ENCODE data around the gene CLPTM1L. TPM values are rescaled to one million over a fixed set of nuclear protein-coding genes. Genes with fewer than 3 reads are reported as not detected.
A peak's percentile ranks its signal among the peaks of the same experiment; 100 is the strongest.

CLPTM1L gene
- total and polyA plus RNA-seq, 2 donors (not counting 1 experiment from before 2014, with no cell fraction given) = 78.4 to 99.9 TPM

DNA sequence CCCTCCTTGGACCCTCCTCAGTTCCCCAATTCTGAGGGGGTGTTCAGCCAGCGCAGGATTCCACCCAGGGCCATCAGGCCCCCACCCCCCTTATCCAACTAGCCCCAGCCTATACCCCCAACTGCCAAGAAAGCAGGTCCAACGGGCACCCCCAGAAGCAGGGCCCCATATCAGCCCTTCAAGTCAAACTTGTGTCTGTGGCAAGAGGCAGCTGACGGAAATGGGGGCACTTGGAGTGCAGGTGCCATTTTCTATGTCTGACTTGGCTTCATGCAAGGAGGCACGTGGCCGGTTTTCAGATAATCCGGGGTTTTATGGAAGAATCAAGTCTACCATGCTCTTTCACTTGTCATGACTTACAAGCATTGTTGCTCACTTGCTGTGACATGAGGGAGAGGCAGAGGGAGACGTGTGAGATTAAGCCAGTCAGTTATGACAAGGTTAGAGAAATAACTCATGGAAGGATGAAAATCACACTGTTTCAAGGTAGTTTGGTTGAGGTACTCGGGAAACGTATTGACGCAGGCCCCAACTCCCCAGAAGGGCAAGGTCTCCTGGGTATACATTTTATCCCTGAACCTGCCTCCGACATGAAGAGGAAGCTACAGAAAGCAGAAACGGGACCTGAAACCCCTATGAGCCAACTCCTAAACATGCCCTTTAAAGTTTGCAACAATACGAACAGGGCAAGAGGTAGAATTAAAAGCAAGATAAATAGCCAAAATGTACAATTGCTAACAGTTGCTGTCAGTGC, 26.5 kb upstream of the CLPTM1L start:
- no peak overlapping the region for H2AFZ ChIP-seq (ENCODE audit: insufficient read depth, low read depth, low read length, poor library complexity, severe bottlenecking)
- DNase-seq = peak; percentile 83
- H3K27ac Mint-ChIP-seq = peak overlapping the region; percentile 84
- H3K9me3 ChIP-seq (ENCODE audit: control extremely low read depth in 1 of 3, control insufficient read depth in 2 of 3, insufficient read depth in 1 of 3, low read length in 2 of 3) = peaks cover 0 to 9% (median 0%) of the 10 kb centered on the region in 3 donors
- ChIA-PET CTCF (interaction anchor here (0.7 to 4.2 kb wide), 6 partner anchors 9 to 274 kb away, joined by 3 to 38 read pairs (median 4); partner anchors contain the start of gene CLPTM1L), POLR2A (interaction anchor here (1.2 to 2.0 kb wide), 3 partner anchors 9 to 27 kb away, joined by 3 to 16 read pairs (median 7); partner anchors contain the start of gene CLPTM1L)
- peak overlapping the region; percentile 72 for H3K4me3 Mint-ChIP-seq
- intact Hi-C loops (cut with micrococcal nuclease) = no loop called here
- no peak overlapping the region for H3K9ac ChIP-seq (ENCODE audit: low read length)
- H3K27me3 Mint-ChIP-seq = no peaks in the 10 kb centered on the region
- H3K27ac ChIP-seq (ENCODE audit: low read length in 2 of 2) = peak overlapping the region; percentile 27 to 50
- no peaks in the 10 kb centered on the region for H3K27me3 ChIP-seq (replicated peaks in 1 of 4; ENCODE audit: control extremely low read depth in 1 of 4, control insufficient read depth in 3 of 4, insufficient read depth in 4 of 4, low read length in 3 of 4)
- no peaks in the 10 kb centered on the region for H3K79me2 ChIP-seq (ENCODE audit: control insufficient read depth, insufficient read depth, low read length)
- no peaks in the 10 kb centered on the region for H3K9me3 Mint-ChIP-seq (ENCODE audit: insufficient read depth)
- peaks cover 51% of the 10 kb centered on the region for H3K4me1 Mint-ChIP-seq
- WGBS (ENCODE audit: insufficient coverage) = 46% methylated on average over 7 of the region's 13 CpGs
- no peaks in the 10 kb centered on the region for H4K20me1 ChIP-seq (ENCODE audit: control insufficient read depth, insufficient read depth, low read length, poor library complexity, severe bottlenecking)
- peaks cover 37 to 48% of the 10 kb centered on the region in 2 donors for H3K4me1 ChIP-seq (ENCODE audit: control insufficient read depth in 2 of 2, insufficient read depth in 2 of 2, low read length in 2 of 2)
- H3K4me2 ChIP-seq (replicated peaks; ENCODE audit: low read depth, low read length, poor library complexity, severe bottlenecking) = peak overlapping the region; percentile 45
- H3K4me3 ChIP-seq (ENCODE audit: control extremely low read depth in 1 of 5, extremely low read depth in 1 of 5, insufficient read depth in 1 of 5, low read depth in 2 of 5, low read length in 4 of 5) = no peak overlapping the region
- TF ChIP-seq, protein P1, sequence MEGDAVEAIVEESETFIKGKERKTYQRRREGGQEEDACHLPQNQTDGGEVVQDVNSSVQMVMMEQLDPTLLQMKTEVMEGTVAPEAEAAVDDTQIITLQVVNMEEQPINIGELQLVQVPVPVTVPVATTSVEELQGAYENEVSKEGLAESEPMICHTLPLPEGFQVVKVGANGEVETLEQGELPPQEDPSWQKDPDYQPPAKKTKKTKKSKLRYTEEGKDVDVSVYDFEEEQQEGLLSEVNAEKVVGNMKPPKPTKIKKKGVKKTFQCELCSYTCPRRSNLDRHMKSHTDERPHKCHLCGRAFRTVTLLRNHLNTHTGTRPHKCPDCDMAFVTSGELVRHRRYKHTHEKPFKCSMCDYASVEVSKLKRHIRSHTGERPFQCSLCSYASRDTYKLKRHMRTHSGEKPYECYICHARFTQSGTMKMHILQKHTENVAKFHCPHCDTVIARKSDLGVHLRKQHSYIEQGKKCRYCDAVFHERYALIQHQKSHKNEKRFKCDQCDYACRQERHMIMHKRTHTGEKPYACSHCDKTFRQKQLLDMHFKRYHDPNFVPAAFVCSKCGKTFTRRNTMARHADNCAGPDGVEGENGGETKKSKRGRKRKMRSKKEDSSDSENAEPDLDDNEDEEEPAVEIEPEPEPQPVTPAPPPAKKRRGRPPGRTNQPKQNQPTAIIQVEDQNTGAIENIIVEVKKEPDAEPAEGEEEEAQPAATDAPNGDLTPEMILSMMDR (IDR thresholded peaks at IDR 0.05) = no peak
- TF ChIP-seq EZH2 (IDR thresholded peaks at IDR 0.05; ENCODE audit: borderline replicate concordance, insufficient read depth, low read depth, low read length, poor library complexity, severe bottlenecking) = no peak
- ATAC-seq (ENCODE audit: low read depth) = peak; percentile 87
- no peaks in the 10 kb centered on the region for H3K36me3 ChIP-seq (replicated peaks in 1 of 2; ENCODE audit: control extremely low read depth in 1 of 2, control insufficient read depth in 1 of 2, extremely low read depth in 1 of 2, insufficient read depth in 2 of 2, low read length in 1 of 2)

DNA sequence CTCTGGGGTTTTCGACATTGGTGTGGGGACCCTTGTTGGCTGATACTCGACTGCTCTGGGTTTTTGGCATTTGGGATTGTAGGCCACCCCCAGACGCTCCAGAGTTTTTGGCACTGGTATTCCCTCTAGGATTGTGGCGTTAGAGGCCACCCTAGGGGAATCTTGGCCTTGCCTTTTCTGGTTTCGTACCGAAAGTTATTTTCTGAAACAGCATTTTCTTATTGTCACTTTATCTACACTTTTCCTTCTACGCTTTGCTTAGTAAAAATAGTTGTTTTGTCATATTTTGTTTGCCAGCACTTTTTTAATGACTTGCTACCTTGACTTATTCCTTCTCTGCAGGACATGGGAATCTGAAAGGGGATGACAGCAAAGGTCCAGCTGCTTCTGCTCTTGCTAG, 25.1 kb upstream of the CLPTM1L start:
- TF ChIP-seq EZH2 (IDR thresholded peaks at IDR 0.05; ENCODE audit: borderline replicate concordance, insufficient read depth, low read depth, low read length, poor library complexity, severe bottlenecking) = no peak
- TF ChIP-seq, protein P1 (IDR thresholded peaks at IDR 0.05) = no peak
- H2AFZ ChIP-seq (ENCODE audit: insufficient read depth, low read depth, low read length, poor library complexity, severe bottlenecking) = no peak overlapping the region
- peaks cover 0 to 9% (median 0%) of the 10 kb centered on the region in 3 donors for H3K9me3 ChIP-seq (ENCODE audit: control extremely low read depth in 1 of 3, control insufficient read depth in 2 of 3, insufficient read depth in 1 of 3, low read length in 2 of 3)
- no peak overlapping the region for H3K4me2 ChIP-seq (replicated peaks; ENCODE audit: low read depth, low read length, poor library complexity, severe bottlenecking)
- no peak overlapping the region for H3K27ac ChIP-seq (ENCODE audit: low read length in 2 of 2)
- ChIA-PET CTCF (interaction anchor here (4.2 kb wide), 1 partner anchor 11 kb away, joined by 38 read pairs; no protein-coding TSS in a partner anchor), POLR2A (no interaction called here)
- DNase-seq = no peak
- Mint-ChIP-seq H3K4me3 (no peak overlapping the region), H3K4me1 (peaks cover 59% of the 10 kb centered on the region), H3K27me3 (no peaks in the 10 kb centered on the region), H3K9me3 (ENCODE audit: insufficient read depth) (no peaks in the 10 kb centered on the region), H3K27ac (no peak overlapping the region)
- no peaks in the 10 kb centered on the region for H3K79me2 ChIP-seq (ENCODE audit: control insufficient read depth, insufficient read depth, low read length)
- 83% methylated on average over 5 of the region's 7 CpGs for WGBS (ENCODE audit: insufficient coverage)
- no peak overlapping the region for H3K4me3 ChIP-seq (ENCODE audit: control extremely low read depth in 1 of 5, extremely low read depth in 1 of 5, insufficient read depth in 1 of 5, low read depth in 2 of 5, low read length in 4 of 5)
- no peaks in the 10 kb centered on the region for H3K36me3 ChIP-seq (replicated peaks in 1 of 2; ENCODE audit: control extremely low read depth in 1 of 2, control insufficient read depth in 1 of 2, extremely low read depth in 1 of 2, insufficient read depth in 2 of 2, low read length in 1 of 2)
- ATAC-seq (ENCODE audit: low read depth) = no peak
- intact Hi-C loops (cut with micrococcal nuclease) = no loop called here
- H4K20me1 ChIP-seq (ENCODE audit: control insufficient read depth, insufficient read depth, low read length, poor library complexity, severe bottlenecking) = no peaks in the 10 kb centered on the region
- H3K9ac ChIP-seq (ENCODE audit: low read length) = no peak overlapping the region
- H3K27me3 ChIP-seq (replicated peaks in 1 of 4; ENCODE audit: control extremely low read depth in 1 of 4, control insufficient read depth in 3 of 4, insufficient read depth in 4 of 4, low read length in 3 of 4) = peaks cover 0 to 2% (median 0%) of the 10 kb centered on the region in 4 experiments
- peaks cover 48 to 61% of the 10 kb centered on the region in 2 donors for H3K4me1 ChIP-seq (ENCODE audit: control insufficient read depth in 2 of 2, insufficient read depth in 2 of 2, low read length in 2 of 2)
